Ammon's horn (tissue), 1 donor: ENCODE data around the gene THADA.
"Not testable (repeated sequence)": the region's sequence is repeated elsewhere in the genome, so short reads cannot be mapped to it uniquely, and the experiment has no call there.

Experiments used
- DNase-seq: peaks from one replicate; pipeline ENCODE4 v3.0.0-alpha.2; 2016; ENCODE audit warnings: low spot score

Gene THADA

DNA sequence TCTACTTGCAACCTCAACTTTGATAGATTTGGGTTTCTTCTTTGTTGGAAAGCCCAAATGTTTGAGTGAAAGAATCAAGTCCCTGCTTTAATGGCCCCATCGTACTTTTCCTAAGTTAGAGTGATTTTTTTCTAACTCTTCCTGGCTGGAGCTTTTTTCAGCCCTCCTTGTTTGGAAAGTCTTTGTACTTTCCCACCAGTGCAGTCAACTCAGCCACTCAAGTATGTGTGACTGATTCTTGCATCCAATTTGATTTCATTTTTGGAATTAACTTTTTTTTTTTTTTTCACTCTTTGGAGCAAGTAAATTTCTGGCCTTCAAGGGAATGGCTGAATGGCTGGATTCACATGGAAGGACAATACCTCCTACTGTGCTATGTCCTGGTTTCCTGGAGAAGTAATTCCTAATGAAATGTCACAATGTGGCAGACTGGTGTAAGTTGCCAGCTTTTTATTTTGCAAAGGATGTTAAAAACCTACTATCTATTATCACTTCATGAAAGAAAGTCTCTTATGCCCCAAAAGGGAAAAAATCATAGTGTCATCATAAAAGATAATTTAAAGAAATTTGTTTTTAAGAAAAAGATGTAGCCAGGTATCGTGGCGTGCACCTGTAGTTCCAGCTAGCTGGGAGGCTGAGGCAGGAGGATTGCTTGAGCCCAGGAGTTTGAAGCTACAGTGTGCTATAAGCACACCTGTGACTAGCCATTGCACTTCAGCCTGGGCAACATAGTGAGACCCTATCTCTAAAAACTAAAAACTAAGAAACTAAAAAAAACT is 293.5 kb downstream of the THADA start:
- no peak for DNase-seq

DNA sequence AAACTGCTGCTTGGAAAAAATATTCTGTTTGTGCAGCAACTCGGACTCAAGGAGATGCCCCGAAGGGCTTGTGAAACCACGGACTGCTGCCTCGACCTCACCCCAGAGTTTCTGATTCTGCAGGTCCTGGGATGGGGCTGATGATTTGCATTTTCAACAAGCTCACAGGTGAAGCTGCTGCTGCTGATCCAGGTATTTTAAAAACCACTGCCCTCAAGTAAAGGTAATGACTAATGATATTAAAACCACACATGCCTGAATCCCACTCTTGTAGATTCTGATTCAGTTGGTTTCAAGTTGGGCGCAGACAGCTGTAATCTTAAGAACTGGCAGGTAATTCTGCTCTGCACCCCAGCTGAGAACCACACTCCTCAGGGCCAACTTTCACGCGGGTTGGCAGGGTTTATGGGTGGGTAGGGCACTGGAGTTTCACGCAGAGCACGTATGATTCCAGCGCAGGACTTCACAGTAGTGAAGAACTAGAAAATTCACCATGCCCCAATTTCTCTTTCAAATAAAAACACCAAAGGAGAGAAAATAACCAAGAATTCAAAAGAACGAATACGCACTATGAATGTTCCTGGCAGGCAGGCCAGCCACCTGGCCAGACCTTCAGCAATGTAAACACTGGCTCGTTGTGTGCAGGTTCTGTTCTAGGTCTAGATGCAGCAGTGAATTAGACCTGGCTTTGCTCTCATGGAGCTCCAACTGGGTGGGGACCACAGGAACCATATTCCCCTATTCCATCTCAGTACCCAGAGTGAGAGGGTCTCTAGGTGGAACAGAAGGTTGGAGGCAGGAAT is 294.9 kb downstream of the THADA start:
- no peak for DNase-seq

DNA sequence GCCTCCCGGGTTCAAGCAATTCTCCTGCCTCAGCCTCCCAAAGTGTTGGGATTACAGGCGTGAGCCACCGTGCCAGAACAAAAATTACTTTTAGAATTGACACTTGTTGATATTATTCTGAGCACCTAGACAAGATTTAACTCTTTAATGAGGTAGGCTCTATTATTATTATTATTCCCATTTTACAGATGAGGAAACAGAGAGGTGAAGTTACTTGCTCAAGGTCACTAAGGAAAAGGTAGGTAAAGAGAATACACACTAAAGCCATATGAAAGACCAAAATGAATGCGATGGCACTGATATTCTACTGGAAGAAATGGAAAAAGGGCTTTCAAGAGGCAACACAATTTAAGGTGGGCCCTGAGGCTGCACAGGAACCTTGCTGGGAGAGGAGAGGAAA is 295.6 kb downstream of the THADA start:
- DNase-seq, result no peak

DNA sequence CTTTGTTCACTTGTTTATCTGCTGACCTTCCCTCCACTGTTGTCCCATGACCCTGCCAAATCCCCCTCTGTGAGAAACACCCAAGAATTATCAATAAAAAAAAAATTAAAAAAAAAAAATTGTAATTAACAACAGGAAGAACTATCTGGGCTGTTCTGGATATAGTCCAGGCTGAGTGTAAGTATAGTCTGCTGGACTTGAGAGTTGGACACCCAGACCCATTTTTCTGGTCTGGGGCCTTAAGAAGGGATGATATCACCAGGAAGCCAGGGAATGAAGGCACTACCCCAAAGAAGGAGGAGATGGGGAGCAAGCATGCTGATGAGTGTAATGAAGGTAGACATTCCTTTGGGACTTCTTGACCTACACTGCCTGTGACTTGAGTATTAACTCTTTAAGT is 297.3 kb downstream of the THADA start:
- DNase-seq, result no peak

DNA sequence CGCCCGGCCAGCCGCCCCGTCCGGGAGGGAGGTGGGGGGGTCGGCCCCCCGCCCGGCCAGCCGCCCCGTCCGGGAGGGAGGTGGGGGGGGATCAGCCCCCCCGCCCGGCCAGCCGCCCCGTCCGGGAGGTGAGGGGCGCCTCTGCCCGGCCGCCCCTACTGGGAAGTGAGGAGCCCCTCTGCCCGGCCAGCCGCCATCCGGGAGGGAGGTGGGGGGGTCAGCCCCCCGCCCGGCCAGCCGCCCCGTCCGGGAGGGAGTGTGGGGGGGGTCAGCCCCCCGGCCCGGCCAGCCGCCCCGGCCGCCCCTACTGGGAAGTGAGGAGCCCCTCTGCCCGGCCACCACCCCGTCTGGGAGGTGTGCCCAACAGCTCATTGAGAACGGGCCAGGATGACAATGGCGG is 298.1 kb downstream of the THADA start:
- not testable (repeated sequence) for DNase-seq

DNA sequence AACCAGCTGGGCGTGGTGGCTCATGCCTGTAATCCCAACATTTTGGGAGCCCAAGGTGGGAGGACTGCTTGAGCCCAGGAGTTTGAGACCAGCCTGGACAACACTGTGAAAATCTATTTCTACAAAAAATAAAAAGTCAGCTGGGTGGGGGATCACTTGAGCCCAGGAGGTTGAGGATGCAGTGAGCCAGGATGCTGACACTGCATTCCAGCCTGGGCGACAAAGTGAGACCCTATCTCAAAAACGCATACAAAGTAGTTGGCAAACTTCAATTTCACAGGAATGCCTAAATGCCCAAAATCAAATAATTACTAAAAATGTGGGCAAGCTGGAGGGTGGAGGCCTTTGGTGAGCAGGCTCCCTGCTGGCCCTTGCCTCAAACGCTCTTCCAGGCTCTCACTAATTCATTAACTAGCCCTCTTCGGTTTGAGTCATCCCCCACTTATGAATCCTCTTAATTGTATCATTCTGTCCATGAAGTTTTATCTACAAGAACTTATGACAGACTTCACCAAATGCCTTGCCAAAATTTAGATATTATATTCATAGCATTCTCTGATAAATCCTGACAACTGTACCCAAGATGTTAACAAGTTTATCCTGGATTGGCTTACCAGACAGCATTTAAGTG is 300.8 kb downstream of the THADA start:
- no peak for DNase-seq

DNA sequence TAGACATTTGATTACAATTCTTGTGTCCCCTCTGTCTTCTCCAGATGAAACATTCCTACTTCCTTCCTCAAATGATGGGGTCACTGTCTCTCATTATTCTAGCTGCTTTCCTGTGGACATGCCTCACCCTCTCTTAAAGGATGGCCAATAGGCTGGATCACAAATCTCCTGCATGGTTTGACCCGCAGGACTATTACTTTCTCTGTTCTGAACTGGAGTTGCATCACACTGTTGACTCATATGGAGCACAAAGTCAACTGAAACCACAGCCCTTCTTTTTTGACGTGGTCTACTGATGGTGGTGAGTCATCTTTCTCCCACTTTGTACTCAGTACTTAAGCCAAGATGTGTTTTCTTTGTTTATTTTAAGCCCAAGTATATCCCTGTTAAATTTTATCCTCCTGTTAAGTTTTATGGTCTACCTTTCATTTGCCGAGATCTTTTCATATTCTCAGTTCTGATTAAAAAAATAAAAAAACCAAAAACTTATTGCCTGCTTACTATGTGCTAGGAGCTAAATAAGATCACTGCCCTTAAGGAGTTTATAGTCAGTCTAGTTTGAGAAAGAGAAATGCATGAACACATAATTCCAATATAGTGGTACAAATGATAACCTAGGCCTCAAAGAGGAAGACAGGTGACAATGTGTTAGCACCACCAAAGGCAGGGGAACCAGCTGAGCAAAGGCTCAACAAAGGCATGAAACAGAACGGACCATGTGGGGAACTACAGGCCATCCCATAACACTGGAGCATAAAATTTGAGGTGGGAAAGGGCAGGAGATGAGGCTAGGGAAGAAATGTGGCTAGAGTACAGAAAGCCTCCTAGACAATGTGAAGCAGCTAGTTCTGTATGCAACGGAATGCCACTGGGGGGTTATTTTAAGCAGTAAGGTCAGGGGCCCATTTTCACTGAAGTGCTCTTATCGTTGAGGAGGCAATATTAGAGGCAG is 301.8 kb downstream of the THADA start:
- peak; percentile 52 for DNase-seq

DNA sequence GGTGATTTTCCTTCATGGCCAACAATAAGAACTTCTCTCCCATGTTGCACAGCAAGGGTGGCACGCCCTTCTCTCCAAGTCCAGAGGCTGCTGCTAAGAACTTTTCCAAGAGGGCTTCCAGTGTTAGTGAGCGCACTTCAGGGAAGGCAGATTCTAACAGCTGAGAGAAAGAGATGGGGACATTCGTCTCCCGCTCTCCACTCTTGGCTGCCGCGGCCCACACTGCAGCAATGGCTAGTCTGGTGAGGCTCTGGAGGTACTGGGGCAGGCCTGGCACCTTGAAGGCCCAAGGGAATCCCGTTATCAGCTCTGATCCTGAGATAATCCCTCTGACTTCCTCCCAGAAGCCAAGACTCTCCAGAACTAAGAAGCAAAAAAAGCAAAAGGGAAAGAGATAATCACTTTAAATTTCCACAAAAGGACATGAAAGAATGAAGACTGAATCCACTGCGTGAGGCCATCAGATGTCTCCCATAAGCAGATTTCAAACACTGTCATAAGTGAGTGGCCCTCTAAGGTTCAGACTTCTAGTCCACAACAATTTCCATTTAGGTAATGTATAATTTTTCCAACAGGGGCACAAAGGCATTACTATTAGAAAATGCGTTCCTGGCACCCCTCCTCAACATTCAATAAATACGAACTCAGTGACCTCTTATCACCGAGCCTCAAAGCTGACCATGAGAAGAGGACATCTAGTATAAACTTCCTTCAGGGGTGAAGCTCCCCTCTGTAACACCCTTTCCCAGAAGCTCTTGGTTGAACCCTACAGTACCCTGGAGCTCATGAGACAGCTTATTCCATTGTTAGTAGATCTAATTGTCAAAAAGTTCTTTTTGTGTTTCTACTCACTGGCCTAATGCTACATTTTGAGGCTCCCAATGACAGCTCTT is 302.7 kb downstream of the THADA start:
- no peak for DNase-seq

DNA sequence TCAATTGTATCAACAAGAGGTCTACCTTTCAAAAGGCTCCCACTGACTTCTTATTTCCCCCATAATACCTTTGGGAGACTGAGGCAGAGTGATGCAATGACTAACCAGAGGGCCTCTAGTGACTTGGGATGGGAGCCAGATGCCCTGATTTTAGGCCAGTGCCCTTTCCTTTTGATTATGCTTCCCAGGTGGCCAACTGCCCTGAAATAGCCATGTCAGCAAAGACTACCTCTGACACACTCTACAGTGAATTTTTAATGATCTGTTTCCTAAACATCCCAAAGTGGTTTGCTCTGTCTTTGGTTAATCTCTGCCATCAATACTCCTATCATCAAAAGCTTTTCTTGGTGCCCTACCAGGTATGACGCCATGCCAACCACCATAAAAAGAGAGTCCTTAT is 303.5 kb downstream of the THADA start:
- no peak for DNase-seq

DNA sequence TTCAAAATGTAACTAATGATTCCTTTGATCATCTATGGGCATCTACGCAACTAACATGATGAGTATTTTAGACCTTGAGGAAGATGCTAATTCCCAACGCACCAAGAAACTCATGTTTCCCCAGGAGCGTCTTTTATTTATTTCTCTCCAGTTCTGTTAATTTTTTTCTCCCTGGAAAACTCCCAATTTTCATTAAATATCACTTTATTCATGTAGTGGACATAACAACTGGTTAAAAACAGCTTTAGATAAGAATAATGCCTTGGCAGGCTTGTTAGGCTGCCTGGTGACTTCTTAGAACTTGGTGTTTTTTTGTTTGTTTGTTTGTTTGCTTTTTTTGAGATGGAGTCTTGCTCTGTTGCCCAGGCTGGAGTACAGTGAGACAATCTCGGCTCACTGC is 306.5 kb downstream of the THADA start:
- DNase-seq, result no peak

DNA sequence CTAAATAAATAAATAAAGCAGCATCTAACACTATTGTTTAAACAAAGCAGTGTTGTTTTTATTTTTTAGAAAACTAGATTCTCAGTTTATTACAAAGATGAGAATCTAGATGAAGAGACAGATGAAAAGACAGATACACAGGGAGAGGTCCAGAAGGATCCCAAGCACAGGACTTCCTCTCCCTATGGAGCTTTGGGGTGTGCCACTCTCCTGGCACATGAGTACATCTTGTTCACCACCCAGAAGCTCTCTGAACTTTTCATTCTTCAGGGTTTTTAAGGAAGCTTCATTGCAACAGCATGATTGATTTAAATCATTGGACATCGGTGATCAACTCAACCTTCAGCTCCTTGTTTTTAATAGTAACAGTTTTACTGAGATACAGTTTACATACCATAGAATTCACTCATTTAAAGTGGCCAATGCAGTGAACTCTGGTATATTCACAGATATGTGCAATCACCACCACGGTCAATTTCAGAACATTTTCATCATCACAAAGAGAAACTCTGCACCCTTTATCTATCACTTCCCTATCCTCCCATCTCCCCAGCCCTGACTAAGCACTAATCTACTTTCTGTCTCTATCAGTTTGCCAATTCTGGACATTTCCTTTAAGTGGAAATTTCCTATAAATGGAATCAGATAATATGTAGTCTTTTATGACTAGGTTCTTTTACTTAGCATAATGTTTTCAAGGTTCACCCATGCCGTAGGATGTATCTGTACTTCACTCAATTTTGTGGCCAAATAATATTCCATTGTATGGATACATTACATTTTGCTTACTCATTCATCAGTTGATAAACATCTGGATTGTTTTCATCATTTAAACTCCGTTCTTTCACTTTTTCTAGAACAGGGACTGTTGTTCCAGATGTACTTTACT is 307.2 kb downstream of the THADA start:
- DNase-seq, result no peak

DNA sequence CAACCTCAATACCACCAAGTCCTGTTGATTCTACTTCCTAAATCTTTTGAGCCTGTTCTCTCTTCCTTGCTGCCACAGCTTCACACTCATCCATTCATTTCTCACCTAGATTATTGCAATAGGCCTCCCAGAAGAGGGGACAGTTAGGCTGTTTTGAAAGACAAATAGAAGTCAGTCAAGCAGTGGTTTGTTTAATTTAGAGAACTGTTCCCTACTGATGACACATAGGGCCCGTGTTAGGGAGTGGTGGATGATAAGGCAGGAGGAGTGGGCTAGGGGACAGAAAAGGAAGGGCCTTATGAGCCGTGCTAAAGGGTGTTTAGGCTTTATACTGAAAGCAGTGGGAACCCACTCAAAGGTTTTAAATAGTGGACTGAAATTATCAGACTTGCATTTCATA is 309.9 kb downstream of the THADA start:
- no peak for DNase-seq

DNA sequence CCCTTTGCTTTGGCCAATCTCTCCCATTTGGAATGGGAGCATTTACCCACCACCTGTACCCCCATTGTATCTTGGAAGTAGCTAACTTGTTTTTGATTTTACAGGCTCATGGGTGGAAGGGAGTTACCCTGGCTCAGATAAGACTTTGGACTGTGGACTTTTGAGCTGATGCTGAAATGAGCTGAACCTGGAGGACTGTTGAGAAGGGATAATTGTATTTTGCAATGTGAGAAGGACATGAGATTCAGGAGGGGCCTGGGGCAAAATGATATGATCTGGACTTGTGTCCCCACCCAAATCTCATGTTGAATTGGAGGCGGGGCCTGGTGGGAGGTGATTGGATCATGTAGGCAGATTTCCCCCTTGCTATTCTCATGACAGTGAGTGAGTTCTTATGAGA is 310.9 kb downstream of the THADA start:
- no peak for DNase-seq

DNA sequence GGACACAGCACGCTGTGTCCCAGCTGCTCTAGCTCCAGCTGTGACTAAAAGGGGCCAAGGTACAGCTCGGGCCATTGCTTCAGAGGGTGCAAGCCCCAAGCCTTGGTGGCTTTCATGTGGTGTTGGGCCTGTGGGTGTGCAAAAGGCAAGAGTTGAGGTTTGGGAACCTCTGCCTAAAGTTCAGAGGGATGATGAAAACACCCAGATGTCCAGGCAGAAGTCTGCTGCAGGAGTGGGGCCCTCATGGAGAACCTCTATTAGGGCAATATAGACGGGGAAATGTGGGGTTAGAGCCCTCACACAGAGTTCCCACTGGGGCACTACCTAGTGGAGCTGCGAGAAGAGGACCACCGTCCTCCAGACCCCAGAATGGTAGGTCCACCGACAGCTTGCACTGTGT is 311.5 kb downstream of the THADA start:
- DNase-seq, result not testable (repeated sequence)

DNA sequence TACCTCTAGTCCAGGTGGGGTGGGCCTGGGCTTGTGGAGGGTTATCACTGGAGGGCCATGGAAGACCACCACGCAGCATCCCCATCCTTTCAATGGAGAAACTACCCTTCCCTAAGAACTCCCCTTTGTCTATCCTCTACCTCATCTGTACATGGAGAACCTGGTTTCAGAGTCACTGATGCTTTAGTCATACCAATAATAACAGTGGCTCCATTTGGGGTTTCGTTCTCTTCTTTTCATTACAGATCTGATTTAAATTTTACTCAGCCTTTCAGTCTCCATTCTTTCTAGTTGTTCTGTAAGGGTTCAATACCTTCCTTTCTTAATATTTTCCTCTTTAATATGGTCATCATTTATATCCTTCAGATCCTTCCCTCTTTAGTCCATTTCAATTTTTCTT is 314.8 kb downstream of the THADA start:
- DNase-seq, result no peak

DNA sequence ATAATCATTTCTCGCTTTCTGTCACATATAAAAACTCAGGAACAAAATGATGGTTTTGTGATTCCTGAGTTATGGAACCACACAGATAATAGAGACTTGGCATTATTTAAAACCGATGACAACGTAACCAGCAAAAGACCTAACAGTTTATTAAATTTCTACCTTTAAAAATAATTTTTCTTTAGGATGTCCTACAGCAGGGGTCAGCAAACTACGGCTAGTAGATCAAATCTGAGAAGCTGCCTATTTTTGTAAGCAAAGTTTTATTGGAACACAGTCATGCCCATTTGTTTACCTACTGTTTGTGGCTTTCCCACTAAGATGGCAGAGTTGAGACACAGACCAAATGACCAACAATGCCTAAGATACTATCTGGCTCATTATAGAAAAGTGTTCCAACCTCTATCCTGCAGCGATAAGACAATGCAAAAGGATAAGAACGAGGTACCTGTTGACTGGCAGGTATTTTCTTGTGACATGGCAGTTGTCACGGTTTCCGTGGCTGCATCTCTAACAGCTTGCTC is 316.5 kb downstream of the THADA start:
- DNase-seq, result no peak

DNA sequence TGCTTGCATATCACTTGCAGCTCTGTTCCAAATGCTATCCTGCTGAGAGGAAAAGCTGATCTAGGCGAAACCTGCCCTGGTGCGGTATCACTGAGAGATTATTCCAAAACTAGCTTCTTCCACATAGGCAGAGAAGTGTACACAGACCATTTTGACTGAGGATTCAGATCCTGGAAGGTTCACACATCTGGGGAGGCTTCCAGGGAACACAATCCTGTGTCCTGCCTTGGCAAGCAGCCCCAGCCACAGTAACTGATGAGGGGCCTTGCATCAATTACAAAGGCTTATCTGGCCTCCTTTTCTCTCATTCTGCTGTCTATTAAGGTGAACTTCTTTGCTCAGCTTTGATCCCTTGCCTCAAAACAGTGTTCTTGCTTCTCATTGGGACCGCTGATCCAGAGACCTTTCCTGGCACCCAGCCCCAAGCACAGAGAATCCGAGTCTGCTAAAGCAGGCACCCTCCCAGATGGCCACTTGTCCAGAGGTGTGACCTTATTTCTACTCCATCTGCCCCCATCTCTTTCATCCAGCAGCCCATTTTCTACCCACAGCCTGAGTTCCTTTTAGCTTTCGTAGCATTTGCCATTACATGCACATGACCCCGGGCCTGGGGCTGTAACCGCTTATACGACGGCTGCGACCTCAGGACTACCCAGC is 317.1 kb downstream of the THADA start:
- no peak for DNase-seq

DNA sequence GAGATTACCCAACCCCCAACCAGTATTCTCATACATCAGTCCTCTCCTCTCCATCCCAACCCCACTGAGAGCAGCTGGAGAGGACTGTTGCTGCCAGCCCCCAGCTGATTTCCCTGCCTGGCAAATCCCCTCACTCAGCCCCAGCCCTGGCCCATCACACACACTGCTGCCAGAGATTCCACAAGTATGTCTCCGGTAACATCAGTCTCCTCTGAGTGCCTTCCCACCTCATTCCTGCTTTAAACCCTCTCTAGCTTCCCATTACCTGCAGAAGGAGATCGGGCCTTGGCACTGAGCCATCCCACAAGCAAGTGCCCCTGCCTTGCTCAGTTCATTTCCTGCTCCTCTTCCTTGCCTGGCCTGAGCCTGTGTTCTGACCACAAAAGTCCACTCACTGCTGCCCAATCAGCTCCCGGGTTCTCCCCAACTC is 318.9 kb downstream of the THADA start:
- DNase-seq, result peak; percentile 40
